Measurements from ENCODE around the gene EXOC7.
"Not testable (repeated sequence)": the region's sequence is repeated elsewhere in the genome, so short reads cannot be mapped to it uniquely, and the experiment has no call there.

Gene EXOC7

DNA sequence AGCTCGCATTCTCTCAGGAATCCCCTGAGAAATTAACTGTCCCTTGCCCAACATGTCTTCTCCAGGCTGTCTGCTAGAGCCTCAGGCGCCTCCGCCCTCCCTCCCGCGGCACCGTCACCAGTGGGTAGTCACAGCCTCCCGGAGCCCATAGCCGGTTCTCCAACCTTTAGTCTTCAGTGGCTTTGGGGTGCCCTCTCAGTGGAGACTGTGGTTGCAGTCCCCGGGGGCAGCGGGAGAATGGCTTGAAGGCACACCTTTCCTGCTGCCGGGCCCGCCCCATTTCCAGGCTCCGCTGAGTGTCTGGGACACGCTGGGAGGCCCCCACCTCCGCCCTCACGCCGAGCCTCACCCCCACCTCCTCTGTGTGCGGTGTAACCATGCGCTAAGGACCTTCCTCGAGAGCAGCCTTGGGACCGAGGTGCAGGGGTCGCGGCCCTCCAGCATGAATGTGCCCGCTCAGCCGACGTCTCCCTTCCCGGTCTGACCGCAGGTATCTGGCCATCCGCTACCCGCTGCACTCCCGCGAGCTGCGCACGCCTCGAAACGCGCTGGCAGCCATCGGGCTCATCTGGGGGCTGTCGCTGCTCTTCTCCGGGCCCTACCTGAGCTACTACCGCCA lies 27.3 kb downstream of the EXOC7 start:
- DNase-seq (ENCODE audit: low read depth in 2 of 2, low spot score in 1 of 2): no peak

DNA sequence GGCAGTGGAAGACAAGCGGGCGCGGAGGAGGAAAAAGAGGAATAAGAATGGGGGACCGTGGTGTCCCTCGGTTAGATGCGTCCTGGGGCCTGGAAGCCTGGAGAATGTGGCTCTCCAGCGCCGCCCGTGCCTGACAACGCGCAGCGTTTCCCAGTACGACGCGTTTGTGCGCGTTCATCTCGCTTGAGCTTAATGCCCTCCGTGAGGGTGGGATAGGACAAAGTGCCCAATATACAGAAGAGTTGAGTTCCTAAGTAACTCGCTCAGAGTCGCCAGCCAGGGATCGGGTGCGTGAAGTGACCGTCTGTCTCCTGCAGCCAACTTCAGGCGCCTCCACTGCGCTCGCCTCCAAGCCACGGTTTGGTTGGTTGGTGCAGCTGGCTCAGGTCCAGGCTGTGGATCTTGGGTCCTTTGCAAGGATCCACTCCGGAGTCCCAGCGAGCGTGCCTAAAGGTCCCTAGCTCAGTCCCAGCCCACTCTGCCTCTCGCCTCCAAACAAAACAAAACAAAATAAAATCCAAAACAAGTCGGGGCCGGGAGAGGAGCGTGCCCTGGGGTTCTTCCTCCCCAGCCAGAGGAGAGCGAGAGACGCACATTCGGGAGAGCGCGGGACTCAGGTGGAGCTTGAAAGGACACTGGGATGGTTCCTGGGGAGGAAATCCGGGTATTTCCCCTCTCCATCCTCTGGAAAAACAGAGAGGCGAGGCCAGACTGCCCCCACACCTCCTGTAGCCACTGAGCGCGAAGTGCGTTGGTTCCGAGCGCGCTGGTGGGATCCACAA lies 28.0 kb downstream of the EXOC7 start:
- no peak for DNase-seq (ENCODE audit: low read depth in 2 of 2, low spot score in 1 of 2)

DNA sequence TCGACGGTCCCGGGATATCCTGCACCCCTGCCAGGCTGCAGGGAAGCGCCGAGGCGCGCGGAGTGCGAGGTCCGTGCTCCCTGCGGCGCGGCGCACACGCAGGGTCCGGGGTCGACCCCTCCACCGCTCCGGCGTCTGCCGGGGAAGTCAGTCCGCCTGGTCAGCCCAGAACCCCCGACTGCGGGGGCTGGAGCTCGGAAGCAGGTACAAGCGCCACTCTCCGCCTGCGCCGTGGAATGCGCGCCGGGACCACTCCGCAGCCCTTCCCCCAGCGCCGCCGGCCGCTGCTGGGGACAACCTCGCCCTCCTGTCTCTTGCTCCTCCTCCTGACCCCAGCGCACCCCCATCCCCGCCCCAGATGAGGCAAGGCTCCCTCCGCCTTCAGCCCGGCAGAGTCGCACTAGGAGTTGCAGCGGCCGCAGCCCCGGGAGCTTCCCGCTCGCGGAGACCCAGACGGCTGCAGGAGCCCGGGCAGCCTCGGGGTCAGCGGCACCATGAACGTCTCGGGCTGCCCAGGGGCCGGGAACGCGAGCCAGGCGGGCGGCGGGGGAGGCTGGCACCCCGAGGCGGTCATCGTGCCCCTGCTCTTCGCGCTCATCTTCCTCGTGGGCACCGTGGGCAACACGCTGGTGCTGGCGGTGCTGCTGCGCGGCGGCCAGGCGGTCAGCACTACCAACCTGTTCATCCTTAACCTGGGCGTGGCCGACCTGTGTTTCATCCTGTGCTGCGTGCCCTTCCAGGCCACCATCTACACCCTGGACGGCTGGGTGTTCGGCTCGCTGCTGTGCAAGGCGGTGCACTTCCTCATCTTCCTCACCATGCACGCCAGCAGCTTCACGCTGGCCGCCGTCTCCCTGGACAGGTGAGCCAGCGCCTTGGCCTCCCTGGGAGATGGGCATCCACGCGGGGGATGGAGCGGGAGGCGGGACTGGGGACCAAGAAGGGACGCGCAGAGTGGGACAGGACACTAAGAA lies 28.9 kb downstream of the EXOC7 start, which contains the start of gene GALR2:
Gene GALR2, plus strand, starts transcription at position 392 of the 974 bp plus-strand sequence. Its CDS starts 103 bp downstream, at position 495.
- no peak for DNase-seq (ENCODE audit: low read depth in 2 of 2, low spot score in 1 of 2)

GRCh38 chr17:76072148-76072858 lies 31.3 kb downstream of the EXOC7 start, which contains the start of gene SRP68:
Gene SRP68 (minus strand): TSS chr17:76072517. CDS start chr17:76072491, 26 bp downstream.
- DNase-seq (ENCODE audit: low read depth in 2 of 2, low spot score in 1 of 2): peak; percentile 62 to 75

- no peak for DNase-seq (ENCODE audit: low read depth in 2 of 2, low spot score in 1 of 2)
Measured at GRCh38 chr17:76071531-76072147, 31.9 kb downstream of the EXOC7 start.

DNA sequence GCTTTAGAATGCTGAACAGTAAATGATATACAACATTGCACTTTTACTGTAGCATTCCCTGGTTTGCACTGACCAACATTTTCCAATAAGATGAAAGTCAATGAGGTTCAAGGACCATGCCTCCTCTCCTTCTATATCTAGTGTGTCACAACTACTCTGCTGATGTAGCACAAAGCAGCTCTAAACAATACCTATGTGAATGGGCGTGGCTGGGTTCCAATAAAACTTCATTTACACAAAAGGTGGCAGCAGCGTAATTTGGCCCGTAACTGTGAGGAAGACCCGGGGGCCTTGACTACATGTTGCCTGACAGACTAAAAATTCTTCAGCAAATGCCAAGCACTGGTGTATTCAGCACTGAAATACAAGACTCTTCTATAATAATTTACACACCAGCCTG lies 37.8 kb downstream of the EXOC7 start:
- no peak for DNase-seq (ENCODE audit: low read depth in 2 of 2, low spot score in 1 of 2)

DNA sequence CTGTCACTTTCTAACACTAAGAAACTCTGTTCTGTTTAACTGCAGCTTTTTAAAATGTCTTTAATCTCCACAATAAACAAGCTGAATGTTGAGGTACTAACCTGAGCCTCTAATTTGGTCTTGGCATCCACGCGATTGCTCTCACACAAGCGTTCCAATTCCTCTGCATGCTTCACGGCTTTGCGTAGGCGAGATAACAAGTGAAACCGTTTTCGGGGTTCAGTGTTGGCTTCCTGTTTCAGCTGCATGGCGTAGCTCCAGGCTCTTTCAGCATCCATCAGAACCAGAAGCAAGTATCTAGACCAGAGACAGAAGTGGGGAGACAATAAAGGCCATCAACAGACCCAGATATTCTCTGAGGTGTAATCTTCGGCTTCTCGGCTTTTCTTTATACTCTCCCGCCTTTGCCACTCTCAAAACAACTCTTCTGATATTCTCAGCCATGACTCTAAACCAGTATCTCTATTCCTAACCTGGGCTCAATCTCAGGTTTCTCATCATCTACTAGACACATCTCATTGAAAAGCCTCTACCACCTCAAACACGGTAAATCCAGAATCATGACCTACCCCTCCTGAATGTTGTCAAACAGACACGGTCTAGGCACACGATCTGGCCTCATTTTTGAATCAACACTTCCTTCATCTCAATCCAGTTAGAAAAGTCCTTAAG lies 39.6 kb downstream of the EXOC7 start:
- no peak for DNase-seq (ENCODE audit: low read depth in 2 of 2, low spot score in 1 of 2)

DNA sequence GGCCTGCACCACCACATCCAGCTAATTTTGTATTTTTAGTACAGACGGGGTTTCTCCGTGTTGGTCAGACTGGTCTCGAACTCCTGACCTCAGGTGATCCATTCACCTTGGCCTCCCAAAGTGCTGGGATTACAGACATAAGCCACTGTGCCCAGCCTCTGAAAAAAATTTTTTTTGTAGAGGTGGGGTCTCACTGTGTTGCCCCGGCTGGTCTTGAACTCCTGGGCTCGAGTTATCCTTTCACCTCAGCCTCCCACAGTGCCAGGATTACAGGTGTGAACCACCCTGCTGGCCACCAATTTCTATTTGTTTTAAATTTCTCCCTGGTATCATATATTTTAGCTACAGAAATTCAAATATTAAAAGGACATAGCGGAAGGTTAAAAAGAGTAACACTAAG lies 45.3 kb downstream of the EXOC7 start:
- DNase-seq (ENCODE audit: low read depth in 2 of 2, low spot score in 1 of 2): not testable (repeated sequence)

GRCh38 chr17:76056882-76057281 lies 46.7 kb downstream of the EXOC7 start:
- no peak for DNase-seq (ENCODE audit: low read depth in 2 of 2, low spot score in 1 of 2)

DNA sequence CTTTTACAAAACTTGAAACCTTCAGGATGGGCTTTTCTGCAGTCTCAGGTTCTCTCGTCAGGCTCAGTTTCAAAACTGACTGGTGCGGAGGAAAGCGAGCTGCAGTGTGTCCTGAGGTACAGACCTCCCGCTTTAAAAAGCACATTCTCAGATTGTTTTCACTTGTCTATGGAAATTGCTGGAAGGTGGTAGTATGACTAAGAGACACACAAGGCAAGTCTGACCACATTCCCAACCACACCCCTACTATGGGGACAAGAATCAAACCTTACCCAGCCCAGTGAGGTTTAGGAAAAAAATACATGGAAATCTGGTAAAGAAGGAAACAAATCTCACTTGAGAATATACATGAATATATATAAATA lies 49.5 kb downstream of the EXOC7 start:
- DNase-seq (ENCODE audit: low read depth in 2 of 2, low spot score in 1 of 2): no peak

DNA sequence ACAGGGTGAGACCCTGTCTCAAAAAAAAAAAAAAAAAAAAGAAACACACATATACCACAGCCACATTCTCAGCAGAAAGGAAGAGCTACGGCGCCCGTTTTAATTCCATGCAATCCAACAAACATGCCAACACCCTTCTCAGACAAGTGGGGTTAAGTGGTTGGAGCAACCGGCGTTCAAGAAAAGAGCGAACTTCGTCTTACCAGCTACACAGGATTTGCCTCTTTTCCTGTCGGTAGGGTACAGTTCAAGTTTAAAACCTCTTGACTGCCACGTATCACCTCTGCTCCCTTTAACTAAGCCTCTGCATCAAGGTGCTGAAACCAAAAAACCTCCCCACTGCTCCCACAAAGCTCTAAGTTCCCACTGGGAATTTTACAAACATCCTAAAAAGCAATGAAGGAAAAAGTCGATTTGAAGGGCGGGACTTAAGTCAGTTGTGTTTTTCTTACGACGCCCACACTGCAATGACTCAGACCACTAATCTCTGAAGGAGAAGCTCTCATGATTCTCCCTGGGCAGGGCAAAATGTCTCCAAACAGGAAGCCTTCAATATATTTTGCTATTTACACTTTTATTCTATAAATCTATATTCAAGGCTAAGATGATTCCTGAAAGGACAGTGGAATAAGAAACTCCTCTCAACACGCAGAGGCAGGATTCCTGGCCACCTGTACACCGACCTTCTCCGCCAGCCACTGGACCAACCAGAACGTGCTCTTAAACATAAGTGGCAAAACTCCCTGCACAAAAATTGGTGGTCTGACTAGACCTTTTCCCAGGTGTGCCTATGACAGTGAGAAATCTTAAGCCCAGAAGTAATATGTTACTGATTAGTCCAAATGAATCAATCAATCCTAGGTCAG lies 50.1 kb downstream of the EXOC7 start:
- no peak for DNase-seq (ENCODE audit: low read depth in 2 of 2, low spot score in 1 of 2)

- no peak for DNase-seq (ENCODE audit: low read depth in 2 of 2, low spot score in 1 of 2)
Measured at GRCh38 chr17:76051561-76051960, 52.0 kb downstream of the EXOC7 start.

DNA sequence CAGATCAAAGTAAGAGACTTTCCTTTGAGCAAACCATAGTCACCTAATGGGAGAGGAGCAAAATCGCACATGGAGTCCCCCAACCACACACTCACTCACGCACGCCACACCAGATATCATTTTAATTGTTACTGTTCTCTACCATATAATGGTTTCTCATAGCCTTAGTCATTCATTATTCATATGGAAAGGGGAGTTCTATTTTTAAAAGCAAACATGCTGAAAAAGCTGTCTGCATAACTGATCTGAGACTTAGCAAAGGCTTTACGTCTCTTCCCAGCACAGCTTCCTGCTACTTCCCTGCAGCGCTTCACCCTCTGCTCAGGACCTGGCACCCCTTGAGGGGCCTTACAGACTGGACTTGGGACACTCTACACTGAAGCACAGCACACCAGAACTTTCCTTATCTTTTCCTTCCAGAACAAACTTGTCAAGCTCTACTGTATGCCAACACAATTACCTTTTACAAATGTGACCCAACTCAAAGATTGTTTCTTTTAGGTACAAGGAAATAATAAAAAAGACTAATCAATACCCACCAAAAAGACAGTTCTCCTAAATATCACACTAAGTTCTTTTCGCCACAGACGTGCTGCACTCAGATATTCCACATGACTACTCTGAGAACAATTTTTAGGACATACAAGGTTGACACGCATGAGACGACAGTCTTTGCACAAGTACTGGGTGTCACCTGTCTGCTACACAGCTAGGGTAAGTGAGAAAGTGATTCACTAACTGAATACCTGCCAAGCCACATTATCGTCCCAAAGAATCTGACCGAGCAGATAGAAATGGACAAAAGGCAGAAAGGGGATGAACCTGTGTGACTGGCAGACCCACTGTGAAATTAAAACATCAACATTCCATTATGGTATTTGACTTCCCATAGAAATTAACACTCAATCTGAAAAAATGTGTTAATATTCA lies 52.8 kb downstream of the EXOC7 start:
- no peak for DNase-seq (ENCODE audit: low read depth in 2 of 2, low spot score in 1 of 2)

- no peak for DNase-seq (ENCODE audit: low read depth in 2 of 2, low spot score in 1 of 2)
Measured at GRCh38 chr17:76049836-76050537, 53.6 kb downstream of the EXOC7 start.

GRCh38 chr17:76049239-76049638 lies 54.3 kb downstream of the EXOC7 start:
- DNase-seq (ENCODE audit: low read depth in 2 of 2, low spot score in 1 of 2): no peak

- DNase-seq (ENCODE audit: low read depth in 2 of 2, low spot score in 1 of 2): no peak
Measured at GRCh38 chr17:76048711-76049110, 54.9 kb downstream of the EXOC7 start.

GRCh38 chr17:76048025-76048605 lies 55.5 kb downstream of the EXOC7 start:
- no peak for DNase-seq (ENCODE audit: low read depth in 2 of 2, low spot score in 1 of 2)
